Sigmoid colon (tissue), 7 donors: ENCODE data around the gene ATP10D. TPM values are rescaled to one million over a fixed set of nuclear protein-coding genes. Genes with fewer than 3 reads are reported as not detected.
"Not testable (repeated sequence)": the region's sequence is repeated elsewhere in the genome, so short reads cannot be mapped to it uniquely, and the experiment has no call there.

Experiments
- DNase-seq: peaks from one replicate; pipeline ENCODE4 v3.0.0-alpha.2; 2019
- H3K27ac ChIP-seq, 4 donors: fragments of 200-600 bp; sonication (generic); one replicate each; pipeline ENCODE4 v1.5.1; 2016 to 2019; ENCODE audit warnings: mild to moderate bottlenecking in 1 of 4
- H3K27me3 ChIP-seq, 3 donors: fragments of 200-600 bp; sonication (generic); one replicate each; pipeline ENCODE4 v1.5.1; 2019; ENCODE audit warnings: mild to moderate bottlenecking in 1 of 3
- H3K36me3 ChIP-seq, 4 donors: fragments of 200-600 bp; sonication (generic); one replicate each; pipeline ENCODE4 v1.5.1; 2016 to 2019
- H3K4me1 ChIP-seq, 4 donors: fragments of 200-600 bp; sonication (generic); one replicate each; pipeline ENCODE4 v1.5.1; 2017 to 2019
- H3K4me3 ChIP-seq, 4 donors: fragments of 200-600 bp; sonication (generic); one replicate each; pipeline ENCODE4 v1.5.1; 2017 to 2019; ENCODE audit warnings: mild to moderate bottlenecking in 2 of 4, moderate library complexity in 1 of 4
- H3K9me3 ChIP-seq, 4 donors: fragments of 200-600 bp in 3 of 4; sonication (generic) in 3 of 4; one replicate each; pipeline versions ENCODE4 v1.5.1 to v1.6.1; 2013 to 2019
- CTCF ChIP-seq, 4 experiments: fragments of 450-650 bp in 3 of 4; fragments of 200-600 bp in 1 of 4; IDR thresholded peaks; one replicate each; pipeline ENCODE4 v1.5.1; 2016 to 2019; ENCODE audit warnings: antibody characterized with exemption in 4 of 4, mild to moderate bottlenecking in 3 of 4, moderate library complexity in 2 of 4
- EP300 ChIP-seq, 4 donors: sonication (generic); formaldehyde crosslinking; IDR thresholded peaks; one replicate each; pipeline ENCODE4 v1.6.1; 2017; ENCODE audit warnings: antibody characterized with exemption in 4 of 4
- POLR2A ChIP-seq, 2 donors: fragments of 450-650 bp; IDR thresholded peaks; one replicate each; pipeline ENCODE4 v1.6.1; 2016; ENCODE audit warnings: antibody characterized with exemption in 2 of 2, mild to moderate bottlenecking in 2 of 2, moderate library complexity in 2 of 2
- POLR2AphosphoS5 ChIP-seq, 4 donors: sonication (generic); formaldehyde crosslinking; IDR thresholded peaks; one replicate each; pipeline ENCODE4 v1.6.1; 2017; ENCODE audit warnings: antibody characterized with exemption in 4 of 4
- WGBS, 2 donors: extraction: QIAGEN DNeasy Blood & Tissue Kit; methylation state at CpG; one replicate each; pipeline ENCODE4 v1.1.7; 2013; 5-methylcytosine and 5-hydroxymethylcytosine counted together
- intact Hi-C: fragments of 100-400 bp; cut with DNase I; formaldehyde crosslinking; loops from one replicate; pipeline ENCODE4 v1.15.1; 2023
- polyA plus RNA-seq, 3 donors: library from polyadenylated mRNA; stranded (reverse); fragments of 200-250 nt; gene quantifications; one replicate each; pipeline ENCODE4 v1.2.3, GENCODE V29; 2013
- total RNA-seq, 4 donors: library from RNA; depleted of rRNA; stranded (reverse); fragments of >200 nt; gene quantifications; one replicate each; pipeline ENCODE4 v1.1.0, GENCODE V29; 2016
- donor health status: healthy with polysubstance abuse.
- donor health status: Bipolar disorder and iron deficiency.
- donor health status: healthy.

ATP10D gene
- total and polyA plus RNA-seq, 7 donors = 0.60 to 21.0 (median 16.8) TPM

GRCh38 chr4:47550899-47551548, 65.9 kb downstream of the ATP10D start:
- DNase-seq = no peak
- WGBS, 2 donors = 96 to 97% methylated on average over 7 of the region's 7 CpGs
- Histone ChIP-seq H3K4me1 (no peaks in the 10 kb centered on the region), H3K36me3 (peaks cover 6 to 61% (median 19%) of the 10 kb centered on the region in 4 donors), H3K4me3 (no peak overlapping the region), H3K27me3 (no peaks in the 10 kb centered on the region), H3K27ac (no peak overlapping the region), H3K9me3 (no peaks in the 10 kb centered on the region)
- no peak for TF ChIP-seq POLR2A (IDR thresholded peaks at IDR 0.05)
- no peak for TF ChIP-seq POLR2AphosphoS5 (IDR thresholded peaks at IDR 0.05)
- TF ChIP-seq EP300 (IDR thresholded peaks at IDR 0.05) = no peak
- no peak for TF ChIP-seq CTCF (IDR thresholded peaks at IDR 0.05)
- intact Hi-C loops = no loop called here

GRCh38 chr4:47551682-47552081, 66.6 kb downstream of the ATP10D start:
- Histone ChIP-seq H3K9me3 (no peaks in the 10 kb centered on the region), H3K4me1 (no peaks in the 10 kb centered on the region), H3K36me3 (peaks cover 6 to 55% (median 15%) of the 10 kb centered on the region in 4 donors), H3K27me3 (no peaks in the 10 kb centered on the region), H3K27ac (no peak overlapping the region), H3K4me3 (no peak overlapping the region)
- intact Hi-C loops = no loop called here
- DNase-seq = no peak
- TF ChIP-seq CTCF (IDR thresholded peaks at IDR 0.05) = no peak
- TF ChIP-seq POLR2AphosphoS5 (IDR thresholded peaks at IDR 0.05) = no peak
- no peak for TF ChIP-seq EP300 (IDR thresholded peaks at IDR 0.05)
- no peak for TF ChIP-seq POLR2A (IDR thresholded peaks at IDR 0.05)

- intact Hi-C loops = no loop called here
- TF ChIP-seq POLR2AphosphoS5 (IDR thresholded peaks at IDR 0.05) = no peak
- TF ChIP-seq EP300 (IDR thresholded peaks at IDR 0.05) = no peak
- no peak for TF ChIP-seq CTCF (IDR thresholded peaks at IDR 0.05)
- no peak for TF ChIP-seq POLR2A (IDR thresholded peaks at IDR 0.05)
Observed at GRCh38 chr4:47553329-47554125, 68.5 kb downstream of the ATP10D start.

GRCh38 chr4:47555920-47556319, 70.8 kb downstream of the ATP10D start:
- H3K9me3 ChIP-seq, H3K27ac ChIP-seq, intact Hi-C loops, H3K4me3 ChIP-seq, DNase-seq, H3K4me1 ChIP-seq, H3K27me3 ChIP-seq: not testable (repeated sequence)
- peaks cover 0 to 48% (median 4%) of the 10 kb centered on the region in 4 donors for H3K36me3 ChIP-seq
- WGBS, 2 donors = 80 to 96% methylated on average over 3 of the region's 3 CpGs

More at GRCh38 chr4:47553329-47554125, 68.5 kb downstream of the ATP10D start:
- Histone ChIP-seq H3K36me3 (peaks cover 0 to 47% (median 6%) of the 10 kb centered on the region in 4 donors), H3K27ac (no peak overlapping the region), H3K4me3 (no peak overlapping the region), H3K4me1 (no peaks in the 10 kb centered on the region), H3K27me3 (no peaks in the 10 kb centered on the region), H3K9me3 (no peaks in the 10 kb centered on the region)
- DNase-seq = no peak
- 66 to 87% methylated on average over 2 of the region's 2 CpGs for WGBS, 2 donors

- peaks cover 0 to 62% (median 9%) of the 10 kb centered on the region in 4 donors for H3K36me3 ChIP-seq
Observed at GRCh38 chr4:47557255-47557654, 72.2 kb downstream of the ATP10D start.

More at GRCh38 chr4:47557255-47557654, 72.2 kb downstream of the ATP10D start:
- WGBS, 2 donors = 98% methylated on average over 2 of the region's 2 CpGs
- H3K4me3 ChIP-seq = no peak overlapping the region
- no peaks in the 10 kb centered on the region for H3K9me3 ChIP-seq
- intact Hi-C loops = no loop called here
- no peaks in the 10 kb centered on the region for H3K27me3 ChIP-seq
- no peak for DNase-seq
- TF ChIP-seq CTCF (IDR thresholded peaks at IDR 0.05) = no peak
- TF ChIP-seq POLR2A (IDR thresholded peaks at IDR 0.05) = no peak
- no peak overlapping the region for H3K27ac ChIP-seq
- H3K4me1 ChIP-seq = no peaks in the 10 kb centered on the region
